HEK293 (cell line): Measurements from ENCODE around the gene RIMKLA.

Experiments used
- CTCF ChIA-PET: fragments of 350-600 bp; formaldehyde crosslinking; extraction: SDS; loops from one replicate; lab custom pipeline; 2021; ENCODE audit warnings: antibody characterized with exemption; lab: Yijun Ruan, JAX
- POLR2A ChIA-PET: fragments of 300-600 bp; formaldehyde crosslinking; extraction: SDS; loops from one replicate; lab custom pipeline; 2020; ENCODE audit warnings: antibody characterized with exemption, inconsistent platforms; lab: Yijun Ruan, JAX
- H3K27ac ChIP-seq: fragments of 200-500 bp; sonication (Bioruptor generic); 2 replicates; pipeline ENCODE4 v1.5.1; 2014; ENCODE audit warnings: low read depth, low read length, control low read depth, inconsistent platforms; ENCODE audit errors: extremely low read depth
- H3K36me3 ChIP-seq, 2 experiments: fragments of 200-500 bp in 1 of 2; sonication (Bioruptor generic) in 1 of 2; 1 replicate in 1 of 2; 2 replicates in 1 of 2; pipeline ENCODE4 v1.5.1; 2014 to 2017; ENCODE audit warnings: inconsistent platforms in 2 of 2, low read length in 2 of 2; ENCODE audit not compliant: control insufficient read depth in 2 of 2, insufficient read depth in 1 of 2
- H3K4me1 ChIP-seq: fragments of 200-500 bp; sonication (Bioruptor generic); 2 replicates; pipeline ENCODE4 v1.5.1; 2014; ENCODE audit warnings: mild to moderate bottlenecking, low read length, inconsistent platforms; ENCODE audit not compliant: control insufficient read depth, insufficient read depth
- H3K4me3 ChIP-seq: 2 replicates; pipeline ENCODE4 v1.5.1; 2011; ENCODE audit warnings: low read depth, mild to moderate bottlenecking, control low read depth, low read length, moderate library complexity
- H3K9me3 ChIP-seq: fragments of 200-500 bp; sonication (Bioruptor generic); 2 replicates; pipeline ENCODE4 v1.5.1; 2014; ENCODE audit warnings: low read depth, low read length, inconsistent platforms; ENCODE audit not compliant: control insufficient read depth, insufficient read depth
- FEZF1 ChIP-seq: fragments of 450-650 bp; formaldehyde crosslinking; IDR thresholded peaks from 2 replicates; pipeline ENCODE4 v1.5.1; 2016; ENCODE audit warnings: missing biosample characterization, missing genetic modification characterization
- GLIS2 ChIP-seq: fragments of 450-650 bp; formaldehyde crosslinking; IDR thresholded peaks from 2 replicates; pipeline ENCODE4 v1.5.1; 2016; ENCODE audit warnings: missing biosample characterization, missing genetic modification characterization
- HOXD13 ChIP-seq: sonication (generic); formaldehyde crosslinking; IDR thresholded peaks from 2 replicates; pipeline ENCODE4 v1.8.0; 2022; ENCODE audit warnings: missing genetic modification reagents, borderline replicate concordance
- IKZF3 ChIP-seq: fragments of 450-650 bp; IDR thresholded peaks from 2 replicates; pipeline ENCODE4 v1.5.0; 2018; ENCODE audit warnings: missing biosample characterization, mild to moderate bottlenecking, missing genetic modification characterization, moderate library complexity
- RBAK ChIP-seq: fragments of 450-650 bp; formaldehyde crosslinking; IDR thresholded peaks from 2 replicates; pipeline ENCODE4 v1.5.1; 2016; ENCODE audit warnings: missing biosample characterization, missing genetic modification characterization
- SP3 ChIP-seq: fragments of 450-650 bp; formaldehyde crosslinking; IDR thresholded peaks from 2 replicates; pipeline ENCODE4 v1.5.1; 2016; ENCODE audit warnings: missing biosample characterization, missing genetic modification characterization
- ZFP3 ChIP-seq: fragments of 450-650 bp; formaldehyde crosslinking; IDR thresholded peaks from 2 replicates; pipeline ENCODE4 v1.5.1; 2016; ENCODE audit warnings: low read depth, missing biosample characterization, missing genetic modification characterization
- ZNF112 ChIP-seq: fragments of 450-650 bp; formaldehyde crosslinking; IDR thresholded peaks from 2 replicates; pipeline ENCODE4 v1.5.0; 2017; ENCODE audit warnings: missing biosample characterization, missing genetic modification characterization
- ZNF114 ChIP-seq: fragments of 450-650 bp; formaldehyde crosslinking; IDR thresholded peaks from 2 replicates; pipeline ENCODE4 v1.5.0; 2017; ENCODE audit warnings: missing biosample characterization, missing genetic modification characterization
- ZNF19 ChIP-seq: fragments of 450-650 bp; formaldehyde crosslinking; IDR thresholded peaks from 2 replicates; pipeline ENCODE4; 2016; ENCODE audit warnings: missing biosample characterization, missing genetic modification characterization, low read depth
- ZNF23 ChIP-seq: fragments of 450-650 bp; formaldehyde crosslinking; IDR thresholded peaks from 2 replicates; pipeline ENCODE4 v1.5.1; 2016; ENCODE audit warnings: missing biosample characterization, missing genetic modification characterization, borderline replicate concordance
- ZNF335 ChIP-seq: fragments of 450-650 bp; formaldehyde crosslinking; conservative IDR thresholded peaks from 2 replicates; pipeline ENCODE4 v1.5.1; 2016; ENCODE audit warnings: missing biosample characterization, missing genetic modification characterization
- ZNF549 ChIP-seq: fragments of 450-650 bp; IDR thresholded peaks from 2 replicates; pipeline ENCODE4 v1.5.1; 2018; ENCODE audit warnings: missing biosample characterization, missing genetic modification characterization, mild to moderate bottlenecking, inconsistent platforms, moderate library complexity
- ZNF600 ChIP-seq: fragments of 450-650 bp; formaldehyde crosslinking; IDR thresholded peaks from 2 replicates; pipeline ENCODE4 v1.5.1; 2016; ENCODE audit warnings: missing biosample characterization, missing genetic modification characterization
- ZNF658 ChIP-seq: fragments of 450-650 bp; formaldehyde crosslinking; IDR thresholded peaks from 2 replicates; pipeline ENCODE4; 2016; ENCODE audit warnings: missing biosample characterization, missing genetic modification characterization
- ZNF707 ChIP-seq: fragments of 450-650 bp; formaldehyde crosslinking; IDR thresholded peaks from 2 replicates; pipeline ENCODE4 v1.5.1; 2016; ENCODE audit warnings: missing biosample characterization, missing genetic modification characterization
- ZNF792 ChIP-seq: fragments of 450-650 bp; formaldehyde crosslinking; IDR thresholded peaks from 2 replicates; pipeline ENCODE4 v1.5.1; 2016; ENCODE audit warnings: missing biosample characterization, missing genetic modification characterization
- ZSCAN23 ChIP-seq: fragments of 450-650 bp; formaldehyde crosslinking; IDR thresholded peaks from 2 replicates; pipeline ENCODE4 v1.5.1; 2016; ENCODE audit warnings: missing biosample characterization, missing genetic modification characterization
- TF ChIP-seq, protein P1 (sequence below): fragments of 450-650 bp; formaldehyde crosslinking; conservative IDR thresholded peaks from 2 replicates; pipeline ENCODE4 v1.5.1; 2016; ENCODE audit warnings: low read depth, missing biosample characterization, missing genetic modification characterization
- TF ChIP-seq, protein P2 (sequence below): fragments of 450-650 bp; formaldehyde crosslinking; IDR thresholded peaks from 2 replicates; pipeline ENCODE4 v1.5.1; 2016; ENCODE audit warnings: missing biosample characterization, missing genetic modification characterization
- TF ChIP-seq, protein P3 (sequence below): fragments of 450-650 bp; formaldehyde crosslinking; IDR thresholded peaks from 2 replicates; pipeline ENCODE4 v1.5.1; 2016; ENCODE audit warnings: missing biosample characterization, missing genetic modification characterization
- TF ChIP-seq, protein P4 (sequence below): fragments of 450-650 bp; IDR thresholded peaks from 2 replicates; pipeline ENCODE4 v1.5.1; 2018; ENCODE audit warnings: missing biosample characterization, missing genetic modification characterization
- TF ChIP-seq, protein P5 (sequence below): fragments of 450-650 bp; formaldehyde crosslinking; IDR thresholded peaks from 2 replicates; pipeline ENCODE4 v1.5.1; 2016; ENCODE audit warnings: missing biosample characterization, missing genetic modification characterization
- TF ChIP-seq, protein P6 (sequence below): fragments of 450-650 bp; formaldehyde crosslinking; IDR thresholded peaks from 2 replicates; pipeline ENCODE4 v1.5.1; 2016; ENCODE audit warnings: missing biosample characterization, missing genetic modification characterization

Gene RIMKLA

DNA sequence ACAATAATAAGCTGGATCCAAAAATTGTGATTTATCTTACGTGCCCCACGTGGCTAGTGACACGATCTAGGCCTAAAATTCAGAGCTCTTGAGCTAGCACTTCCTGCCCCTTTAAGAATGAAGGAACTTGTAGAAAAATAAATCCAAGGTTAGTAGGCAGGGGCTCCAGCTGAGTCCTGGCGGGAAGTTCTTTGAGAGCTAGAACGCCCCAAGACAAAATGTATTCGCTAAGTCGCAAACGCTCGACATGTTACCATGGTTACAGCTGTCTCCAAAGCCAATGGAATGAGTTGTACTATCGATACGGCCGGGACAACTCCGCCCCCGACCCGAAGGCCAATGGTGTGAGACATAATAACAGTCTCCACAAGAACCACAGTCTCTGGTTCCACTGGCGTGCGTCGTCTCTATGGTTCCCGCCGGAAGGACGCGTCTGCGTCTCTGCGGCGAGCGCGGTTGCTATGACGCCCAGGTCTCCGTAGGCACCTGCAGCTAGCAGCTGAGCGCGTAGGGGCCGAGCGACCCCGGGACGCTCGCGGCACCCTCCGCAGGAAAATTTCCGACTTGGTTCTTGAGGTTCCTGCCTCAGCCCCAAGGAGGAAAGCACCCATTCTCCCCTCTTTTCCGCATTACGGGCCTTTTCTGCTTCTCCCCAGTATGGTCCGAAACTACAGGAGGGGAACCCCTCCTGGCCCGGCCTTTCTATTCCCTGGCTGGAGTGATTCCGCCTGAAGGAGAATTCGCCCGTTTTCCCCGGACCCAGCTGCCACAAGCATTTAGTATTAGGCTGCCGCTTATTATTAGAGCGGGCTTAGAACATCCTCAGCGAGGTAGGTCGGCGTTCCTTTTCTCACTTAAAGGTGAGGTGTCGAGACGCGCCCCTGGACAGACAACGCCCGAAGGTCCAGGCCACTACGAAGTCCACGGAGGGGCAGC lies 82.5 kb downstream of the RIMKLA start, which contains the start of gene CCDC30 (continued):
- TF ChIP-seq, protein P1, sequence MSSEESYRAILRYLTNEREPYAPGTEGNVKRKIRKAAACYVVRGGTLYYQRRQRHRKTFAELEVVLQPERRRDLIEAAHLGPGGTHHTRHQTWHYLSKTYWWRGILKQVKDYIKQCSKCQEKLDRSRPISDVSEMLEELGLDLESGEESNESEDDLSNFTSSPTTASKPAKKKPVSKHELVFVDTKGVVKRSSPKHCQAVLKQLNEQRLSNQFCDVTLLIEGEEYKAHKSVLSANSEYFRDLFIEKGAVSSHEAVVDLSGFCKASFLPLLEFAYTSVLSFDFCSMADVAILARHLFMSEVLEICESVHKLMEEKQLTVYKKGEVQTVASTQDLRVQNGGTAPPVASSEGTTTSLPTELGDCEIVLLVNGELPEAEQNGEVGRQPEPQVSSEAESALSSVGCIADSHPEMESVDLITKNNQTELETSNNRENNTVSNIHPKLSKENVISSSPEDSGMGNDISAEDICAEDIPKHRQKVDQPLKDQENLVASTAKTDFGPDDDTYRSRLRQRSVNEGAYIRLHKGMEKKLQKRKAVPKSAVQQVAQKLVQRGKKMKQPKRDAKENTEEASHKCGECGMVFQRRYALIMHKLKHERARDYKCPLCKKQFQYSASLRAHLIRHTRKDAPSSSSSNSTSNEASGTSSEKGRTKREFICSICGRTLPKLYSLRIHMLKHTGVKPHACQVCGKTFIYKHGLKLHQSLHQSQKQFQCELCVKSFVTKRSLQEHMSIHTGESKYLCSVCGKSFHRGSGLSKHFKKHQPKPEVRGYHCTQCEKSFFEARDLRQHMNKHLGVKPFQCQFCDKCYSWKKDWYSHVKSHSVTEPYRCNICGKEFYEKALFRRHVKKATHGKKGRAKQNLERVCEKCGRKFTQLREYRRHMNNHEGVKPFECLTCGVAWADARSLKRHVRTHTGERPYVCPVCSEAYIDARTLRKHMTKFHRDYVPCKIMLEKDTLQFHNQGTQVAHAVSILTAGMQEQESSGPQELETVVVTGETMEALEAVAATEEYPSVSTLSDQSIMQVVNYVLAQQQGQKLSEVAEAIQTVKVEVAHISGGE (tag by site-specific recombination): peak; percentile 69
- no peak for TF ChIP-seq ZNF23
- TF ChIP-seq HOXD13 (CRISPR knock-in tag): no peak
- TF ChIP-seq SP3 (tag by site-specific recombination): peak; percentile 82
- peak; percentile 52 for TF ChIP-seq ZNF335 (tag by site-specific recombination)
- no peak for TF ChIP-seq ZNF707 (tag by site-specific recombination)

DNA sequence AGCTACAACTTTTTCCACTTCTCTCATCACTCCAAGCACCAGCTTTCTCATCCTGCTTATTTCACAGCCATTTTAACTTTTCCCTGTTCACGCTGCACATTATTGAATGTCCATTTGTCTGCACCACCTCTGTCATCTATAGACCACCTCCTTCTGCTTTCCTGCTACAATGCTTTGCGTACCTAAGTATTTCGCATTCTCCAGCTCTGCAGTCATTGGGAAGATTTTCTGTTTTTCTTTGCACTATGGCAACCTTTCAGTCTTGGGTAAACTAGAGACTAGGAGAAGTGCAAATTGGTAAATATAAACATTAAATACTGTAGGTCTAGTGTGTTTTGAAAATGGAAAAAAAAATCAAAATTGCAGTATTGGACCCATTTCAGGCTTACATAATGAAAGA lies 83.3 kb downstream of the RIMKLA start:
- no peak overlapping the region for H3K27ac ChIP-seq
- CTCF ChIA-PET: interaction anchor here (0.6 to 1.3 kb wide), 3 partner anchors 85 to 890 kb away, joined by 3 to 4 read pairs (median 3); no protein-coding TSS in a partner anchor
- POLR2A ChIA-PET: interaction anchor here (0.8 kb wide), 1 partner anchor 11 kb away, joined by 3 read pairs; no protein-coding TSS in a partner anchor
- H3K36me3 ChIP-seq: peaks cover 14 to 21% of the 10 kb centered on the region in 2 experiments
- H3K4me3 ChIP-seq: no peak overlapping the region
- peaks cover 7% of the 10 kb centered on the region; the same call in 1 of the 2 replicates for H3K4me1 ChIP-seq
- H3K9me3 ChIP-seq: no peaks in the 10 kb centered on the region
- TF ChIP-seq GLIS2 (tag by site-specific recombination) (no peak), IKZF3 (tag by site-specific recombination) (no peak), ZNF19 (tag by site-specific recombination) (no peak), ZNF658 (tag by site-specific recombination) (no peak), ZNF112 (tag by site-specific recombination) (no peak), FEZF1 (tag by site-specific recombination) (no peak), ZFP3 (no peak), ZNF549 (tag by site-specific recombination) (no peak), ZSCAN23 (tag by site-specific recombination) (no peak), ZNF792 (no peak), ZNF114 (tag by site-specific recombination) (no peak), ZNF600 (no peak), RBAK (tag by site-specific recombination) (no peak)
- TF ChIP-seq, protein P2, sequence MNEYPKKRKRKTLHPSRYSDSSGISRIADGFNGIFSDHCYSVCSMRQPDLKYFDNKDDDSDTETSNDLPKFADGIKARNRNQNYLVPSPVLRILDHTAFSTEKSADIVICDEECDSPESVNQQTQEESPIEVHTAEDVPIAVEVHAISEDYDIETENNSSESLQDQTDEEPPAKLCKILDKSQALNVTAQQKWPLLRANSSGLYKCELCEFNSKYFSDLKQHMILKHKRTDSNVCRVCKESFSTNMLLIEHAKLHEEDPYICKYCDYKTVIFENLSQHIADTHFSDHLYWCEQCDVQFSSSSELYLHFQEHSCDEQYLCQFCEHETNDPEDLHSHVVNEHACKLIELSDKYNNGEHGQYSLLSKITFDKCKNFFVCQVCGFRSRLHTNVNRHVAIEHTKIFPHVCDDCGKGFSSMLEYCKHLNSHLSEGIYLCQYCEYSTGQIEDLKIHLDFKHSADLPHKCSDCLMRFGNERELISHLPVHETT (tag by site-specific recombination): no peak
- TF ChIP-seq, protein P3, sequence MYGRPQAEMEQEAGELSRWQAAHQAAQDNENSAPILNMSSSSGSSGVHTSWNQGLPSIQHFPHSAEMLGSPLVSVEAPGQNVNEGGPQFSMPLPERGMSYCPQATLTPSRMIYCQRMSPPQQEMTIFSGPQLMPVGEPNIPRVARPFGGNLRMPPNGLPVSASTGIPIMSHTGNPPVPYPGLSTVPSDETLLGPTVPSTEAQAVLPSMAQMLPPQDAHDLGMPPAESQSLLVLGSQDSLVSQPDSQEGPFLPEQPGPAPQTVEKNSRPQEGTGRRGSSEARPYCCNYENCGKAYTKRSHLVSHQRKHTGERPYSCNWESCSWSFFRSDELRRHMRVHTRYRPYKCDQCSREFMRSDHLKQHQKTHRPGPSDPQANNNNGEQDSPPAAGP: no peak
- TF ChIP-seq, protein P4, sequence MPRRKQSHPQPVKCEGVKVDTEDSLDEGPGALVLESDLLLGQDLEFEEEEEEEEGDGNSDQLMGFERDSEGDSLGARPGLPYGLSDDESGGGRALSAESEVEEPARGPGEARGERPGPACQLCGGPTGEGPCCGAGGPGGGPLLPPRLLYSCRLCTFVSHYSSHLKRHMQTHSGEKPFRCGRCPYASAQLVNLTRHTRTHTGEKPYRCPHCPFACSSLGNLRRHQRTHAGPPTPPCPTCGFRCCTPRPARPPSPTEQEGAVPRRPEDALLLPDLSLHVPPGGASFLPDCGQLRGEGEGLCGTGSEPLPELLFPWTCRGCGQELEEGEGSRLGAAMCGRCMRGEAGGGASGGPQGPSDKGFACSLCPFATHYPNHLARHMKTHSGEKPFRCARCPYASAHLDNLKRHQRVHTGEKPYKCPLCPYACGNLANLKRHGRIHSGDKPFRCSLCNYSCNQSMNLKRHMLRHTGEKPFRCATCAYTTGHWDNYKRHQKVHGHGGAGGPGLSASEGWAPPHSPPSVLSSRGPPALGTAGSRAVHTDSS (tag by site-specific recombination): no peak
- TF ChIP-seq, protein P5, sequence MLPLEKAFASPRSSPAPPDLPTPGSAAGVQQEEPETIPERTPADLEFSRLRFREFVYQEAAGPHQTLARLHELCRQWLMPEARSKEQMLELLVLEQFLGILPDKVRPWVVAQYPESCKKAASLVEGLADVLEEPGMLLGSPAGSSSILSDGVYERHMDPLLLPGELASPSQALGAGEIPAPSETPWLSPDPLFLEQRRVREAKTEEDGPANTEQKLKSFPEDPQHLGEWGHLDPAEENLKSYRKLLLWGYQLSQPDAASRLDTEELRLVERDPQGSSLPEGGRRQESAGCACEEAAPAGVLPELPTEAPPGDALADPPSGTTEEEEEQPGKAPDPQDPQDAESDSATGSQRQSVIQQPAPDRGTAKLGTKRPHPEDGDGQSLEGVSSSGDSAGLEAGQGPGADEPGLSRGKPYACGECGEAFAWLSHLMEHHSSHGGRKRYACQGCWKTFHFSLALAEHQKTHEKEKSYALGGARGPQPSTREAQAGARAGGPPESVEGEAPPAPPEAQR (tag by site-specific recombination): no peak
- TF ChIP-seq, protein P6, sequence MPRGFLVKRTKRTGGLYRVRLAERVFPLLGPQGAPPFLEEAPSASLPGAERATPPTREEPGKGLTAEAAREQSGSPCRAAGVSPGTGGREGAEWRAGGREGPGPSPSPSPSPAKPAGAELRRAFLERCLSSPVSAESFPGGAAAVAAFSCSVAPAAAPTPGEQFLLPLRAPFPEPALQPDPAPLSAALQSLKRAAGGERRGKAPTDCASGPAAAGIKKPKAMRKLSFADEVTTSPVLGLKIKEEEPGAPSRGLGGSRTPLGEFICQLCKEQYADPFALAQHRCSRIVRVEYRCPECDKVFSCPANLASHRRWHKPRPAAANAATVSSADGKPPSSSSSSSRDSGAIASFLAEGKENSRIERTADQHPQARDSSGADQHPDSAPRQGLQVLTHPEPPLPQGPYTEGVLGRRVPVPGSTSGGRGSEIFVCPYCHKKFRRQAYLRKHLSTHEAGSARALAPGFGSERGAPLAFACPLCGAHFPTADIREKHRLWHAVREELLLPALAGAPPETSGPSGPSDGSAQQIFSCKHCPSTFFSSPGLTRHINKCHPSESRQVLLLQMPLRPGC: no peak
